HepG2 (cell line): Measurements from ENCODE around the gene CCDC83. TPM values are rescaled to one million over a fixed set of nuclear protein-coding genes. Genes with fewer than 3 reads are reported as not detected.
A peak's percentile ranks its signal among the peaks of the same experiment; 100 is the strongest.

ENCODE experiments used
- ATF7-NPFF ChIP-seq: sonication (generic); formaldehyde crosslinking; IDR thresholded peaks from 2 replicates; pipeline ENCODE4 v1.8.1; 2023; ENCODE audit warnings: mild to moderate bottlenecking, low read depth, missing genetic modification reagents, moderate library complexity
- ELF3 ChIP-seq: IDR thresholded peaks from 2 replicates; pipeline ENCODE4 v1.6.1; 2016; ENCODE audit warnings: missing genetic modification reagents, missing compliant biosample characterization
- HNRNPLL ChIP-seq: fragments of 200-400 bp; formaldehyde crosslinking; IDR thresholded peaks from 2 replicates; pipeline ENCODE4 v1.6.1; 2017; ENCODE audit warnings: mild to moderate bottlenecking, low read depth, low read length; ENCODE audit not compliant: poor library complexity, severe bottlenecking
- JDP2 ChIP-seq: sonication (generic); formaldehyde crosslinking; IDR thresholded peaks from 2 replicates; pipeline ENCODE4 v1.8.1; 2022; ENCODE audit warnings: missing genetic modification reagents, borderline replicate concordance
- KAT2B ChIP-seq: fragments of 150-350 bp; IDR thresholded peaks from 2 replicates; pipeline ENCODE4 v1.6.1; 2014; ENCODE audit warnings: low read depth, low read length, borderline replicate concordance
- KDM1A ChIP-seq: IDR thresholded peaks from 2 replicates; pipeline ENCODE4 v1.6.1; 2016; ENCODE audit warnings: missing compliant biosample characterization
- KDM5B ChIP-seq: sonication (generic); formaldehyde crosslinking; IDR thresholded peaks from 2 replicates; pipeline ENCODE4 v1.4.0; 2020; ENCODE audit warnings: missing genetic modification reagents, mild to moderate bottlenecking, borderline replicate concordance
- MTA1 ChIP-seq: sonication (generic); formaldehyde crosslinking; IDR thresholded peaks from 2 replicates; pipeline ENCODE4 v1.4.0; 2020; ENCODE audit warnings: missing genetic modification reagents, mild to moderate bottlenecking, borderline replicate concordance
- MTF1 ChIP-seq: sonication (generic); formaldehyde crosslinking; IDR thresholded peaks from 2 replicates; pipeline ENCODE4 v1.5.0; 2020; ENCODE audit warnings: missing genetic modification reagents
- NCOA5 ChIP-seq: sonication (generic); formaldehyde crosslinking; IDR thresholded peaks from 2 replicates; pipeline ENCODE4 v1.4.0; 2020; ENCODE audit warnings: missing genetic modification reagents
- RBFOX2 ChIP-seq: fragments of 200-400 bp; formaldehyde crosslinking; IDR thresholded peaks from 2 replicates; pipeline ENCODE4 v1.6.1; 2017; ENCODE audit warnings: low read depth, mild to moderate bottlenecking, low read length
- REPIN1 ChIP-seq: sonication (generic); formaldehyde crosslinking; IDR thresholded peaks from 2 replicates; pipeline ENCODE4 v1.8.0; 2022; ENCODE audit warnings: missing genetic modification reagents, low read depth, mild to moderate bottlenecking, borderline replicate concordance
- RFX3 ChIP-seq: IDR thresholded peaks from 2 replicates; pipeline ENCODE4 v1.6.1; 2016; ENCODE audit warnings: missing biosample characterization, missing genetic modification reagents
- SOX13 ChIP-seq, 3 experiments: fragments of 450-650 bp in 1 of 3; sonication (generic) in 1 of 3; formaldehyde crosslinking in 1 of 3; IDR thresholded peaks in 2 of 3; conservative IDR thresholded peaks in 1 of 3; 2 replicates each; pipeline versions ENCODE4 v1.5.0 to v1.6.1; 2016 to 2020; ENCODE audit warnings: antibody characterized with exemption in 1 of 3, mild to moderate bottlenecking in 1 of 3, missing compliant biosample characterization in 1 of 3, missing genetic modification reagents in 1 of 3, moderate library complexity in 1 of 3
- ZFAT ChIP-seq: sonication (generic); formaldehyde crosslinking; conservative IDR thresholded peaks from 2 replicates; pipeline ENCODE4 v1.8.1; 2023; ENCODE audit warnings: missing genetic modification reagents, inconsistent platforms
- ZNF329 ChIP-seq: sonication (generic); formaldehyde crosslinking; IDR thresholded peaks from 2 replicates; pipeline ENCODE4 v1.9.0; 2021; ENCODE audit warnings: low read depth, mild to moderate bottlenecking, missing genetic modification reagents
- ZNF572 ChIP-seq: sonication (generic); formaldehyde crosslinking; IDR thresholded peaks from 2 replicates; pipeline ENCODE4 v1.5.1; 2020; ENCODE audit warnings: mild to moderate bottlenecking, missing genetic modification reagents
- ZNF703 ChIP-seq: sonication (generic); formaldehyde crosslinking; IDR thresholded peaks from 2 replicates; pipeline ENCODE4 v1.5.1; 2020; ENCODE audit warnings: missing genetic modification reagents, mild to moderate bottlenecking, moderate library complexity, borderline replicate concordance
- ZNF775 ChIP-seq: sonication (generic); formaldehyde crosslinking; IDR thresholded peaks from 2 replicates; pipeline ENCODE4 v1.4.0; 2020; ENCODE audit warnings: missing genetic modification reagents, mild to moderate bottlenecking, moderate library complexity, borderline replicate concordance
- ZNF781 ChIP-seq: sonication (generic); formaldehyde crosslinking; IDR thresholded peaks from 2 replicates; pipeline ENCODE4 v1.5.1; 2020; ENCODE audit warnings: borderline replicate concordance, mild to moderate bottlenecking, missing genetic modification reagents; ENCODE audit errors: not compliant biosample characterization
- ZNF839 ChIP-seq: sonication (generic); formaldehyde crosslinking; IDR thresholded peaks from 2 replicates; pipeline ENCODE4 v1.4.0; 2020; ENCODE audit warnings: missing genetic modification reagents, mild to moderate bottlenecking, borderline replicate concordance
- polyA plus RNA-seq, 8 experiments: library from polyadenylated mRNA; depleted of rRNA in 3 of 8; stranded (reverse) in 7 of 8; unstranded in 1 of 8; fragments of >200 nt; fragmentation: Illumina TruSeq in 4 of 8; extraction: Trizol in 4 of 8; gene quantifications; 2 replicates each; pipeline versions ENCODE4 v1.2.1 to v1.2.3, GENCODE V29; 2011 to 2016; ENCODE audit warnings: low read depth in 4 of 8, missing spikeins in 1 of 8, mixed read lengths in 1 of 8; ENCODE audit not compliant: insufficient read depth in 1 of 8
- total RNA-seq, 5 experiments: library from RNA; depleted of rRNA; stranded (reverse); fragments of >200 nt; fragmentation: Illumina TruSeq; extraction: Trizol; gene quantifications; 2 replicates each; pipeline ENCODE4 v1.2.3, GENCODE V29; 2016; ENCODE audit warnings: low read depth in 1 of 5
- TF ChIP-seq, protein P1 (sequence below): sonication (generic); formaldehyde crosslinking; IDR thresholded peaks from 2 replicates; pipeline ENCODE4 v1.5.1; 2020; ENCODE audit warnings: missing genetic modification reagents, mild to moderate bottlenecking, borderline replicate concordance
- TF ChIP-seq, protein P2 (sequence below): sonication (generic); formaldehyde crosslinking; IDR thresholded peaks from 2 replicates; pipeline ENCODE4 v1.4.0; 2020; ENCODE audit warnings: missing genetic modification reagents
- TF ChIP-seq, protein P3 (sequence below): sonication (generic); formaldehyde crosslinking; IDR thresholded peaks from 2 replicates; pipeline ENCODE4 v1.4.0; 2020; ENCODE audit warnings: missing genetic modification reagents; ENCODE audit errors: not compliant biosample characterization
- TF ChIP-seq, protein P4 (sequence below): IDR thresholded peaks from 2 replicates; pipeline ENCODE4 v1.6.1; 2016

Gene CCDC83
- total and polyA plus RNA-seq, 2 of the 13 experiments (the other 11 are each of a cell fraction or from before 2014, with no cell fraction given) = not detected

DNA sequence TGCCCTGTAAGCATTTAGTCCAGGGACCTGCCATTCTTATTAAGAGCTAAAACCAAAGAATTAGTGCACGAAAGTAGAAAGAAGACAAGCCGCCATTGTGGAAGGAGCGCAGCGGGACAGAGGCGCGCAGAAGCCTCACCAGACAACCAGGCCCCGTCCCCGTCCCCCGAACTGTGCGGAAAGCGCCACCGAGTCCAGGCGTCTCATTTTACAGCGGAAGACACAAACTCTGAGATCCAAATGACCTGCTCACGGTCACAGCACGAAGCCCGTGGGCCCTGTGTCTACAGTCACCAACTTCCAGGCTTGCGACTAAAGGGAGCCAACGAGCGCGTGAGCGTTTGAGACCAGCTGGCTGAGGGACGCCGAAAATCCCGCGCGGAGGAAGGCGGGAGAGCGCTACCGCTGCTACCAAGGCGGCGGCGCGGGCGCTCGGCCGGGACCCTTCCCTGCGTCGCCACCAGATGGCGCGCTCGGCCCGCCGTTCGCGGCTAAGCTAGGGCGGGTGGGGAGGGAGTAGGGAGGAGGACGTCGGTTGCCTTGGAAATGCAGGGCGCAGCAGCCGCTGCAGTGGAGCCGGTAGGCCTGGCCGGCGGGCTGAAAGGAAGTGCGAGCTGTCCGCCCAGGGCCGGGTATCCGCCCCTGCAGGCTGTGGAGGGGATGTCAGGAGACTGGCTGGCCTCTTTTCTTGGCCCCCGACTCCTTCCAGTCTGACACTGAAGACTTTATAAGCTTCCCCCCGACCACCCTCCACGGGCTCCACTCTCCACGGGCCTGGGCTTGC, 434 bp upstream of the CCDC83 start (continued):
- TF ChIP-seq, protein P1, sequence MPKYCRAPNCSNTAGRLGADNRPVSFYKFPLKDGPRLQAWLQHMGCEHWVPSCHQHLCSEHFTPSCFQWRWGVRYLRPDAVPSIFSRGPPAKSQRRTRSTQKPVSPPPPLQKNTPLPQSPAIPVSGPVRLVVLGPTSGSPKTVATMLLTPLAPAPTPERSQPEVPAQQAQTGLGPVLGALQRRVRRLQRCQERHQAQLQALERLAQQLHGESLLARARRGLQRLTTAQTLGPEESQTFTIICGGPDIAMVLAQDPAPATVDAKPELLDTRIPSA (CRISPR knock-in tag) = 0 out of 2 replicates have a peak, but pooled peaks have one; percentile 24
- TF ChIP-seq ZNF839 (CRISPR knock-in tag) = 0 out of 2 replicates have a peak, but pooled peaks have one; percentile 82
- TF ChIP-seq KDM1A = 0 out of 2 replicates have a peak, but pooled peaks have one; percentile 8
- no peak for TF ChIP-seq JDP2
- TF ChIP-seq MTA1 (CRISPR knock-in tag) = peak; percentile 74; the same call in 1 of the 2 replicates
- no peak for TF ChIP-seq ZNF572
- no peak for TF ChIP-seq NCOA5 (CRISPR knock-in tag)
- TF ChIP-seq REPIN1 (CRISPR knock-in tag) = peak; percentile 98
- peak; percentile 84 for TF ChIP-seq ZNF329 (CRISPR knock-in tag)
- peak; percentile 86; the same call in 1 of the 2 replicates for TF ChIP-seq ZNF703 (CRISPR knock-in tag)
- no peak for TF ChIP-seq KAT2B
- peak; percentile 56; the same call in 1 of the 2 replicates for TF ChIP-seq ELF3
- peak; percentile 95 for TF ChIP-seq ATF7-NPFF (CRISPR knock-in tag)
- peak; percentile 99 for TF ChIP-seq ZNF781 (CRISPR knock-in tag)
- peak; percentile 86 for TF ChIP-seq HNRNPLL
- no peak for TF ChIP-seq ZFAT (CRISPR knock-in tag)
- peak; percentile 83 for TF ChIP-seq RFX3 (CRISPR knock-in tag)
- TF ChIP-seq, protein P2, sequence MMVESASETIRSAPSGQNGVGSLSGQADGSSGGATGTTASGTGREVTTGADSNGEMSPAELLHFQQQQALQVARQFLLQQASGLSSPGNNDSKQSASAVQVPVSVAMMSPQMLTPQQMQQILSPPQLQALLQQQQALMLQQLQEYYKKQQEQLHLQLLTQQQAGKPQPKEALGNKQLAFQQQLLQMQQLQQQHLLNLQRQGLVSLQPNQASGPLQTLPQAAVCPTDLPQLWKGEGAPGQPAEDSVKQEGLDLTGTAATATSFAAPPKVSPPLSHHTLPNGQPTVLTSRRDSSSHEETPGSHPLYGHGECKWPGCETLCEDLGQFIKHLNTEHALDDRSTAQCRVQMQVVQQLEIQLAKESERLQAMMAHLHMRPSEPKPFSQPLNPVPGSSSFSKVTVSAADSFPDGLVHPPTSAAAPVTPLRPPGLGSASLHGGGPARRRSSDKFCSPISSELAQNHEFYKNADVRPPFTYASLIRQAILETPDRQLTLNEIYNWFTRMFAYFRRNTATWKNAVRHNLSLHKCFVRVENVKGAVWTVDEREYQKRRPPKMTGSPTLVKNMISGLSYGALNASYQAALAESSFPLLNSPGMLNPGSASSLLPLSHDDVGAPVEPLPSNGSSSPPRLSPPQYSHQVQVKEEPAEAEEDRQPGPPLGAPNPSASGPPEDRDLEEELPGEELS (CRISPR knock-in tag) = no peak
- TF ChIP-seq ZNF775 (CRISPR knock-in tag) = 0 out of 2 replicates have a peak, but pooled peaks have one; percentile 39
- TF ChIP-seq, protein P3, sequence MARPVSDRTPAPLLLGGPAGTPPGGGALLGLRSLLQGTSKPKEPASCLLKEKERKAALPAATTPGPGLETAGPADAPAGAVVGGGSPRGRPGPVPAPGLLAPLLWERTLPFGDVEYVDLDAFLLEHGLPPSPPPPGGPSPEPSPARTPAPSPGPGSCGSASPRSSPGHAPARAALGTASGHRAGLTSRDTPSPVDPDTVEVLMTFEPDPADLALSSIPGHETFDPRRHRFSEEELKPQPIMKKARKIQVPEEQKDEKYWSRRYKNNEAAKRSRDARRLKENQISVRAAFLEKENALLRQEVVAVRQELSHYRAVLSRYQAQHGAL (CRISPR knock-in tag) = peak; percentile 47
- no peak; the same call in 1 of the 2 replicates for TF ChIP-seq MTF1 (CRISPR knock-in tag)
- TF ChIP-seq KDM5B (CRISPR knock-in tag) = peak; percentile 98
- TF ChIP-seq RBFOX2 = peak; percentile 75
- TF ChIP-seq, protein P4, sequence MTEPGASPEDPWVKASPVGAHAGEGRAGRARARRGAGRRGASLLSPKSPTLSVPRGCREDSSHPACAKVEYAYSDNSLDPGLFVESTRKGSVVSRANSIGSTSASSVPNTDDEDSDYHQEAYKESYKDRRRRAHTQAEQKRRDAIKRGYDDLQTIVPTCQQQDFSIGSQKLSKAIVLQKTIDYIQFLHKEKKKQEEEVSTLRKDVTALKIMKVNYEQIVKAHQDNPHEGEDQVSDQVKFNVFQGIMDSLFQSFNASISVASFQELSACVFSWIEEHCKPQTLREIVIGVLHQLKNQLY (CRISPR knock-in tag) = peak; percentile 29; the same call in 1 of the 2 replicates
- TF ChIP-seq SOX13 (IDR thresholded peaks at IDR 0.05) = no peak
- peak in 1 of 2 experiments; percentile 66; a peak in 2 of 4 replicates for TF ChIP-seq SOX13 (CRISPR knock-in tag; conservative IDR thresholded peaks at IDR 0.05 in 1 of 2, IDR thresholded peaks at IDR 0.05 in 1 of 2)
